Psoas muscle (tissue), 8 donors: Measurements from ENCODE around the gene SOAT2. TPM values are rescaled to one million over a fixed set of nuclear protein-coding genes. Genes with fewer than 3 reads are reported as not detected.
"Not testable (repeated sequence)": the region's sequence is repeated elsewhere in the genome, so short reads cannot be mapped to it uniquely, and the experiment has no call there.

Experiments
- ATAC-seq, 4 donors: fragments of 200-7000 bp; cut with Tn5 transposase; one replicate each; pipeline ENCODE4 v1.9.1; 2020; ENCODE audit warnings: moderate library complexity in 3 of 4, mild to moderate bottlenecking in 2 of 4
- DNase-seq, 2 donors: peaks; one replicate each; pipeline ENCODE4 v3.0.0-alpha.2; 2020
- H3K27ac ChIP-seq: fragments of 200-600 bp; one replicate; pipeline ENCODE4 v1.8.0; 2022
- H3K27me3 ChIP-seq, 3 donors: fragments of 200-600 bp in 1 of 3; one replicate each; pipeline versions ENCODE4 v1.6.1 to v1.8.0; 2013 to 2022; ENCODE audit warnings: low read length in 2 of 3, mild to moderate bottlenecking in 2 of 3, moderate library complexity in 1 of 3; ENCODE audit not compliant: insufficient read depth in 3 of 3
- H3K36me3 ChIP-seq, 2 donors: fragments of 200-600 bp in 1 of 2; one replicate each; pipeline versions ENCODE4 v1.6.1 to v1.8.0; 2013 to 2022; ENCODE audit warnings: low read depth in 1 of 2, mild to moderate bottlenecking in 1 of 2, moderate library complexity in 1 of 2; ENCODE audit not compliant: insufficient read depth in 1 of 2
- H3K4me1 ChIP-seq: fragments of 200-600 bp; one replicate; pipeline ENCODE4 v1.8.0; 2022
- H3K4me3 ChIP-seq: fragments of 200-600 bp; one replicate; pipeline ENCODE4 v1.8.0; 2022; ENCODE audit warnings: mild to moderate bottlenecking
- H3K9me3 ChIP-seq: fragments of 200-600 bp; one replicate; pipeline ENCODE4 v1.8.0; 2022
- WGBS, 3 donors: extraction: QIAGEN DNeasy Blood & Tissue Kit; methylation state at CpG; one replicate each; pipeline versions ENCODE4 v1.1.6 to v1.1.7; 2013; 5-methylcytosine and 5-hydroxymethylcytosine counted together
- intact Hi-C, 2 donors: fragments of 100-400 bp; cut with DNase I; formaldehyde crosslinking; loops; one replicate each; pipeline versions ENCODE4 v1.11.0 to v1.14.2; 2022
- polyA plus RNA-seq, 3 donors: library from polyadenylated mRNA; stranded (reverse); fragments of 200-250 nt; gene quantifications; one replicate each; pipeline ENCODE4 v1.2.3, GENCODE V29; 2013
- total RNA-seq, 4 donors: library from RNA; stranded (reverse); fragmentation: NEBNext Ultra II Directional in 2 of 4; extraction: Animal tissue kit (Norgen Biotek cat#: 25700) in 2 of 4; gene quantifications; one replicate each; pipeline versions ENCODE4 v1.2.1 to v1.2.4, GENCODE V29; 2021 to 2023
- TF ChIP-seq, protein P1 (sequence below): fragments of 200-600 bp; IDR thresholded peaks from one replicate; pipeline ENCODE4 v1.8.0; 2022; ENCODE audit warnings: antibody characterized with exemption
- donor health status: healthy with polysubstance abuse.
- donor health status: DM: no; HTN: no; CAD: no; lungs with moderate emphysema.
- donor health status: Bipolar disorder and iron deficiency.
- donor health status: healthy.
- donor health status: DM: yes; HTN: yes; CAD: no.
- donor health status: DM: no; HTN: no; CAD: no.
- donor health status: DM: no; HTN: no; CAD: no.
- donor health status: DM: yes; HTN: yes; CAD: no.

SOAT2 gene
- total and polyA plus RNA-seq, 7 donors = 0.05 to 0.07 (median 0.07) TPM; not detected in 4

DNA sequence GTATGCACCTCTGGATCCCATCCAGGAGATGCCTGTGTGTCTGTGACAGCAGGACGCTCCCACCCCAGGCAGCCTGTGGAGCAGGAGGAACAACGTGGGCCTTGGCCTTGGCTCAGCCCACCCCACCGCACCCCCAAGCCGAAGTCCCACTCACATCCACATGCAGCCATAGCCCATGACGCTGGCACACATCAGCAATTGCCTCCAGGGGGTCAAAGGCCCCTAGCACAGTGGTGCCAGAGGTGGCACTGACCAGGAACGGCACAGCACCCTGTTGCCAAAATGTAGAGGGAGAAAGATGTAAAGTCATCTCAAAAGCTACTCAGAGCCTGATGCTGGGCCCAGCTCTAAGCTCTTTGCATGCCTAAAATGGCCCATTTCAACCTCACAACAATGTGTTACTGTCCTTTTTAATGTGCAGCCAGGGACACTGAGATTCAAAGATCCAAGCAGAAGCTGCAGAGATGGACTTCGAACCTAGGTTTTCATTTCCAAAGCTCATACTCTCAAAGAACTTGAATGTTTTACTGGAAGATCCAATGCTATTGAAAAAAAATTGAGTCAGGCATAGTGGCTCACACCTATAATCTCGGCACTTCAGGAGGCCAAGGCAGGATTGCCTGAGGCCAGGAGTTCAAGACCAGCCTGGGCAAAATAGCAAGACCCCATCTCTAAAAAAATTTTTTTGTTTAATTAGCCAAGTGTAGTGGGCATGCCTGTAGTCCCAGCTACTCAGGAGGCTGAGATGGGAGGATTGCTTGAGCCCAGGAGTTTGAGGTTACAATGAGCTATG is 58.0 kb downstream of the SOAT2 start:
- H3K36me3 ChIP-seq = peaks cover 0 to 36% of the 10 kb centered on the region in 2 donors
- DNase-seq (no peak), ATAC-seq (no peak)
- no peaks in the 10 kb centered on the region for H3K4me1 ChIP-seq
- H3K4me3 ChIP-seq = no peak overlapping the region
- TF ChIP-seq, protein P1, sequence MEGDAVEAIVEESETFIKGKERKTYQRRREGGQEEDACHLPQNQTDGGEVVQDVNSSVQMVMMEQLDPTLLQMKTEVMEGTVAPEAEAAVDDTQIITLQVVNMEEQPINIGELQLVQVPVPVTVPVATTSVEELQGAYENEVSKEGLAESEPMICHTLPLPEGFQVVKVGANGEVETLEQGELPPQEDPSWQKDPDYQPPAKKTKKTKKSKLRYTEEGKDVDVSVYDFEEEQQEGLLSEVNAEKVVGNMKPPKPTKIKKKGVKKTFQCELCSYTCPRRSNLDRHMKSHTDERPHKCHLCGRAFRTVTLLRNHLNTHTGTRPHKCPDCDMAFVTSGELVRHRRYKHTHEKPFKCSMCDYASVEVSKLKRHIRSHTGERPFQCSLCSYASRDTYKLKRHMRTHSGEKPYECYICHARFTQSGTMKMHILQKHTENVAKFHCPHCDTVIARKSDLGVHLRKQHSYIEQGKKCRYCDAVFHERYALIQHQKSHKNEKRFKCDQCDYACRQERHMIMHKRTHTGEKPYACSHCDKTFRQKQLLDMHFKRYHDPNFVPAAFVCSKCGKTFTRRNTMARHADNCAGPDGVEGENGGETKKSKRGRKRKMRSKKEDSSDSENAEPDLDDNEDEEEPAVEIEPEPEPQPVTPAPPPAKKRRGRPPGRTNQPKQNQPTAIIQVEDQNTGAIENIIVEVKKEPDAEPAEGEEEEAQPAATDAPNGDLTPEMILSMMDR = no peak
- no peak overlapping the region for H3K27ac ChIP-seq
- no peaks in the 10 kb centered on the region for H3K27me3 ChIP-seq
- WGBS, 3 donors = 89 to 93% (median 92%) methylated on average over 8 of the region's 8 CpGs
- no peaks in the 10 kb centered on the region for H3K9me3 ChIP-seq
- intact Hi-C loops = no loop called here

DNA sequence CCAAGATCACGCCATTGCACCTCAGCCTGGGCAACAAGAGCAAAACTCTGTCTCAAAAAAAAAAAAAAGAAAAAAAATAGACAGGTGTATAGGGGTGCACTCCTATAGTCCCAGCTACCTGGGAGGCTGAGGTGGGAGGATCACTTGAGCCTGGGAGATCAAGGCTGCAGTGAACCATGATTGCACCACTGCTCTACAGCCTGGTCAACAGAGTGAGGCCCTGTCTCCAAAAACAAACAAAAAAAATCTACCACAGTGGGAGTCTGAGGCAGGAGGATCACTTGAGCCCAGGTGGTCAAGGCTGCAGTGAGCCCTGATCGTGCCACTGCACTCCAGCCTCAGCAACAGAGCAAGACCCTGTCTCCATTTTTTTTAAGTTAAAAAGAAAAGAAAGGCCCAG is 59.7 kb downstream of the SOAT2 start:
- H3K4me1 ChIP-seq, ATAC-seq, H3K4me3 ChIP-seq, H3K27ac ChIP-seq, intact Hi-C loops, H3K9me3 ChIP-seq, DNase-seq, H3K27me3 ChIP-seq: not testable (repeated sequence)
- 96 to 99% (median 98%) methylated on average over 2 of the region's 2 CpGs for WGBS, 3 donors
- peaks cover 3 to 43% of the 10 kb centered on the region in 2 donors for H3K36me3 ChIP-seq

DNA sequence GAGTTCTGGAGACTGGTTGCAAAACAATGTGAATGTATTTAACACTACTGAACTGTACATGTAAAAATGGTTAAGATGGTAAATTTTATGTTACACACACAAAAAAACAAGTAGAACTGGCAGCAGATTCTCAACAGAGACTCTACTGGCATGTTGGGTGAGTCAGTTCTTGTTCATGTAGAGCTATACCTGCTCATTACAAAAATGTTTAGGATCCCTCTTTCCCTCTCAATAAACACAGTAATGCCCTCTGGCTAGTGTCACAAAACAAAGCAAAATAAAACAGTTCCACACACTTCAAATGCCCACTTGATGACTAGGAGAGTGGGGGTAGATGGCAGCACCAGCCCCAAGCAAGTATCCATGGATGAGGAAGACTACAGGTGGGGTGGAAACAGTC is 63.6 kb downstream of the SOAT2 start:
- Histone ChIP-seq H3K9me3 (no peaks in the 10 kb centered on the region), H3K4me3 (no peak overlapping the region), H3K27me3 (no peaks in the 10 kb centered on the region), H3K27ac (no peak overlapping the region), H3K4me1 (no peaks in the 10 kb centered on the region), H3K36me3 (peaks cover 3 to 70% of the 10 kb centered on the region in 2 donors)
- DNase-seq (no peak), ATAC-seq (no peak)
- intact Hi-C loops = no loop called here
- TF ChIP-seq, protein P1 = no peak

DNA sequence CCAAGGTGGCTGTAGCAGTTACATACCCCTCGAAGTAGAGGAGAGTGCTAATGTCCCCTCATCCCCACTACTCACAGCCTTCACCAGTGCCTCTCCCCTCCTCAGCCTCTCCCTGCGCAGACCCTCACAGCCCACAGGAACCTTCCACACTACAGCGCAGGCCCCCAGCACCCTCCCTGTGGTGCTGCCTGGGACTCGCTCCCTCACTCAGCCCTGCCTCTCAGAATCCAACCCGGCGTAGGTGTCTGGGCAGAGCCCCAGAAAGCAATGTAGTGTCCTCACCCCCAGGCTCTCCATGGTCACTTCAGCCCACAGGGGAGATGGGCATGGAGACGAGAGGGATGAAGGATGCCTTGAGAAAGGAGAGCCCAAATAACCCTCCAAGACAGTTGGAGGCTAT is 66.4 kb downstream of the SOAT2 start:
- DNase-seq (no peak), ATAC-seq (no peak)
- Histone ChIP-seq H3K9me3 (no peaks in the 10 kb centered on the region), H3K27me3 (no peaks in the 10 kb centered on the region), H3K4me1 (no peaks in the 10 kb centered on the region), H3K4me3 (no peak overlapping the region), H3K27ac (no peak overlapping the region), H3K36me3 (peaks cover 3 to 70% of the 10 kb centered on the region in 2 donors)
- 88 to 94% (median 94%) methylated on average over 7 of the region's 7 CpGs for WGBS, 3 donors
- TF ChIP-seq, protein P1 = no peak
- intact Hi-C loops = no loop called here

DNA sequence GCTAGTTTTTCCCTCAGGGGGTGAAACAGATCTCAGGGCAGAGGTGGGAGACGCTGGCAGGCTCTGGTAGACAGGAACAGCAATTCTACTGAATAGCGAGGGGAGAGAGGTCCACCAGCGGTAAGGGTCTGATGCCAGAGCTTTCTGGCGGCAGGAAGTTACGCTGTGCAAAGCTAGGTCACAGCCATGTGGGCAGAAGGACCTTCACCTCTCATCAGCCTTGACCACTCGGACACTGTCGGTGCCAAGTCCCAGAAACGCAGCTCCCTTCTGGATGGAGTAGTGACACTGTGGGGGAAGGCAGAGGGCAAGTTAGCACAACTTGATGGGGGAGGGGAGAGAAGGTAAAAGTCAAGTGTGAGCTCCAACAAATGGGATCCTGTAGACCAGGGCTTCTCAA is 66.9 kb downstream of the SOAT2 start:
- peaks cover 3 to 70% of the 10 kb centered on the region in 2 donors for H3K36me3 ChIP-seq
- no peak for ATAC-seq
- no peak overlapping the region for H3K27ac ChIP-seq

More for the DNA sequence above, 66.9 kb downstream of the SOAT2 start:
- no peaks in the 10 kb centered on the region for H3K27me3 ChIP-seq
- no peaks in the 10 kb centered on the region for H3K9me3 ChIP-seq
- TF ChIP-seq, protein P1 = no peak
- intact Hi-C loops = no loop called here
- WGBS, 3 donors = 88 to 92% (median 91%) methylated on average over 8 of the region's 8 CpGs
- H3K4me1 ChIP-seq = no peaks in the 10 kb centered on the region
- no peak overlapping the region for H3K4me3 ChIP-seq
- no peak for DNase-seq
